ENCODE data around the gene HOXD9.

HOXD9 gene

GRCh38 chr2:176122683-176123410 is at the start of gene HOXD9:
Gene HOXD9, plus strand, starts transcription at chr2:176122719. Its CDS starts 50 bp downstream, at chr2:176122769.
- no peak for TF ChIP-seq CTCF (IDR thresholded peaks at IDR 0.05; ENCODE audit: low read depth, low read length)
- no peak for DNase-seq (ENCODE audit: extremely low read depth, low read depth)

- TF ChIP-seq CTCF (IDR thresholded peaks at IDR 0.05; ENCODE audit: low read depth, low read length): no peak
- no peak for DNase-seq (ENCODE audit: extremely low read depth, low read depth)
Observed at GRCh38 chr2:176072951-176073904, 49.3 kb upstream of the HOXD9 start.

- no peak for DNase-seq (ENCODE audit: extremely low read depth, low read depth)
- no peak for TF ChIP-seq CTCF (IDR thresholded peaks at IDR 0.05; ENCODE audit: low read depth, low read length)
Observed at GRCh38 chr2:176074919-176075425, 47.5 kb upstream of the HOXD9 start.

- DNase-seq (ENCODE audit: extremely low read depth, low read depth): no peak
- no peak for TF ChIP-seq CTCF (IDR thresholded peaks at IDR 0.05; ENCODE audit: low read depth, low read length)
Observed at GRCh38 chr2:176075481-176075880, 47.0 kb upstream of the HOXD9 start.

GRCh38 chr2:176076063-176076462 is 46.5 kb upstream of the HOXD9 start:
- no peak for TF ChIP-seq CTCF (IDR thresholded peaks at IDR 0.05; ENCODE audit: low read depth, low read length)
- no peak for DNase-seq (ENCODE audit: extremely low read depth, low read depth)

- no peak for TF ChIP-seq CTCF (IDR thresholded peaks at IDR 0.05; ENCODE audit: low read depth, low read length)
- DNase-seq (ENCODE audit: extremely low read depth, low read depth): no peak
Observed at GRCh38 chr2:176076796-176077195, 45.7 kb upstream of the HOXD9 start.

Measured in AG09319 (cell line).